Adrenal gland (tissue), 12 donors: ENCODE results near the gene NHEJ1. TPM values are rescaled to one million over a fixed set of nuclear protein-coding genes. Genes with fewer than 3 reads are reported as not detected.
A peak's percentile ranks its signal among the peaks of the same experiment; 100 is the strongest.

ENCODE experiments used
- DNase-seq, 7 donors: peaks; one replicate each; pipeline ENCODE4 v3.0.0-alpha.2; 2019 to 2020
- H3K27ac ChIP-seq, 5 donors: fragments of 200-600 bp; sonication (generic) in 4 of 5; 1 replicate in 3 of 5; 2 replicates in 2 of 5; pipeline versions ENCODE4 v1.5.1 to v1.8.0; 2016 to 2020; ENCODE audit warnings: mild to moderate bottlenecking in 1 of 5
- H3K27me3 ChIP-seq: fragments of 200-600 bp; 2 replicates; pipeline ENCODE4 v1.8.0; 2021
- H3K36me3 ChIP-seq, 2 donors: fragments of 200-600 bp; replicated peaks in 1 of 2; 1 replicate in 1 of 2; 2 replicates in 1 of 2; pipeline versions ENCODE4 v1.5.1 to v1.8.0; 2018 to 2022
- H3K4me1 ChIP-seq, 2 donors: fragments of 200-600 bp; replicated peaks in 1 of 2; 1 replicate in 1 of 2; 2 replicates in 1 of 2; pipeline versions ENCODE4 v1.5.1 to v1.8.0; 2018 to 2021
- H3K4me3 ChIP-seq, 4 donors: fragments of 200-600 bp; sonication (generic) in 3 of 4; one replicate each; pipeline ENCODE4 v1.5.1; 2016 to 2018
- H3K9me3 ChIP-seq, 3 donors: fragments of 200-600 bp; sonication (generic) in 1 of 3; replicated peaks in 1 of 3; 1 replicate in 2 of 3; 2 replicates in 1 of 3; pipeline versions ENCODE4 v1.5.1 to v1.8.0; 2016 to 2021
- CTCF ChIP-seq, 6 experiments: fragments of 450-650 bp in 4 of 6; fragments of 200-600 bp in 2 of 6; sonication (generic) in 1 of 6; IDR thresholded peaks; 1 replicate in 5 of 6; 2 replicates in 1 of 6; pipeline versions ENCODE4 v1.5.1 to v1.8.0; 2016 to 2021; ENCODE audit warnings: antibody characterized with exemption in 6 of 6, mild to moderate bottlenecking in 2 of 6, moderate library complexity in 1 of 6
- POLR2A ChIP-seq, 2 donors: fragments of 450-650 bp; IDR thresholded peaks; one replicate each; pipeline ENCODE4 v1.6.1; 2017; ENCODE audit warnings: antibody characterized with exemption in 2 of 2, mild to moderate bottlenecking in 2 of 2, moderate library complexity in 1 of 2
- WGBS, 4 donors: extraction: QIAGEN DNeasy Blood & Tissue Kit in 2 of 4; methylation state at CpG; one replicate each; pipeline versions ENCODE4 v1.1.5 to v1.1.7; 2013 to 2017; 5-methylcytosine and 5-hydroxymethylcytosine counted together
- intact Hi-C, 2 donors: fragments of 100-400 bp; cut with DNase I; formaldehyde crosslinking; loops; one replicate each; pipeline versions ENCODE4 v1.14.1 to v1.15.0; 2022 to 2023
- polyA plus RNA-seq, 3 donors: library from polyadenylated mRNA; stranded (reverse); fragments of 200-250 nt in 2 of 3; fragments of 350-450 nt in 1 of 3; fragmentation: Illumina TruSeq in 1 of 3; extraction: RNeasy Lipid Tissue Mini Kit (QIAGEN cat#74804) in 1 of 3; gene quantifications; one replicate each; pipeline ENCODE4 v1.2.3, GENCODE V29; 2013 to 2014
- total RNA-seq, 9 donors: library from RNA; depleted of rRNA in 4 of 9; stranded (reverse); fragments of >200 nt in 4 of 9; fragments of 120-200 nt in 1 of 9; fragmentation: NEBNext Ultra II Directional in 1 of 9; extraction: Animal tissue kit (Norgen Biotek cat#: 25700) in 1 of 9; gene quantifications; one replicate each; pipeline versions ENCODE4 v1.1.0 to v1.2.4, GENCODE V29; 2013 to 2023
- donor health status: healthy with polysubstance abuse.
- donor health status: Bipolar disorder and iron deficiency.
- donor health status: DM: yes; HTN: yes; CAD: no.
- donor health status: DM: no; HTN: no; CAD: no.
- donor health status: DM: no; HTN: no; CAD: no.
- donor health status: DM: yes; HTN: yes; CAD: no.

Gene NHEJ1
- total and polyA plus RNA-seq, 12 donors, result 5.7 to 26.0 (median 17.1) TPM

- no peak for DNase-seq
- Histone ChIP-seq H3K36me3 (no peaks in the 10 kb centered on the region), H3K9me3 (no peaks in the 10 kb centered on the region), H3K4me1 (no peaks in the 10 kb centered on the region), H3K27ac (no peak overlapping the region), H3K4me3 (no peak overlapping the region), H3K27me3 (peaks cover 9% of the 10 kb centered on the region)
- WGBS, 4 donors, result 73 to 83% (median 78%) methylated on average over 5 to 21 of the region's 21 CpGs
- no peak for TF ChIP-seq POLR2A (IDR thresholded peaks at IDR 0.05)
- no peak for TF ChIP-seq CTCF (IDR thresholded peaks at IDR 0.05)
- intact Hi-C loops, result no loop called here
Measured at GRCh38 chr2:219031005-219031738, 129.4 kb downstream of the NHEJ1 start.

- no peak overlapping the region for H3K4me3 ChIP-seq
- TF ChIP-seq CTCF (IDR thresholded peaks at IDR 0.05) (no peak), POLR2A (IDR thresholded peaks at IDR 0.05) (no peak)
- WGBS, 4 donors, result 64 to 78% (median 68%) methylated on average over 8 to 16 of the region's 16 CpGs
- H3K27me3 ChIP-seq, result peaks cover 9% of the 10 kb centered on the region
- intact Hi-C loops, result no loop called here
- no peaks in the 10 kb centered on the region for H3K4me1 ChIP-seq
- no peaks in the 10 kb centered on the region for H3K36me3 ChIP-seq
- no peaks in the 10 kb centered on the region for H3K9me3 ChIP-seq
- no peak overlapping the region for H3K27ac ChIP-seq
- no peak for DNase-seq
Measured at GRCh38 chr2:219030177-219030940, 130.3 kb downstream of the NHEJ1 start.

GRCh38 chr2:219029829-219030165 lies 130.8 kb downstream of the NHEJ1 start:
- H3K27ac ChIP-seq, result no peak overlapping the region
- peaks cover 9% of the 10 kb centered on the region for H3K27me3 ChIP-seq
- intact Hi-C loops, result no loop called here
- no peaks in the 10 kb centered on the region for H3K9me3 ChIP-seq
- DNase-seq, result peak; percentile 73 to 94 (median 83)
- no peaks in the 10 kb centered on the region for H3K4me1 ChIP-seq
- WGBS, 4 donors, result 18 to 48% (median 36%) methylated on average over 4 to 9 of the region's 9 CpGs
- no peaks in the 10 kb centered on the region for H3K36me3 ChIP-seq
- no peak overlapping the region for H3K4me3 ChIP-seq
- TF ChIP-seq POLR2A (IDR thresholded peaks at IDR 0.05), result no peak
- peak; percentile 75 to 99 (median 92) for TF ChIP-seq CTCF (IDR thresholded peaks at IDR 0.05)

- intact Hi-C loops, result no loop called here
- DNase-seq, result no peak
- no peak overlapping the region for H3K4me3 ChIP-seq
- H3K9me3 ChIP-seq, result no peaks in the 10 kb centered on the region
- no peak overlapping the region for H3K27ac ChIP-seq
- no peaks in the 10 kb centered on the region for H3K4me1 ChIP-seq
- peaks cover 9% of the 10 kb centered on the region for H3K27me3 ChIP-seq
- no peak for TF ChIP-seq POLR2A (IDR thresholded peaks at IDR 0.05)
- TF ChIP-seq CTCF (IDR thresholded peaks at IDR 0.05), result no peak
- WGBS, 4 donors, result 65 to 71% (median 67%) methylated on average over 13 of the region's 13 CpGs
- H3K36me3 ChIP-seq, result no peaks in the 10 kb centered on the region
Measured at GRCh38 chr2:219028996-219029828, 131.4 kb downstream of the NHEJ1 start.
